GM19025 (cell line): Measurements from ENCODE around the gene FAM78A.

Experiments
- ATAC-seq: cut with Tn5 transposase; IDR thresholded peaks from one replicate; pipeline ENCODE4 v1.9.1; 2021; ENCODE audit warnings: mild to moderate bottlenecking, low read depth, moderate library complexity; ENCODE audit not compliant: unreplicated experiment

The FAM78A gene

GRCh38 chr9:131303381-131304321 is 27.3 kb upstream of the FAM78A start:
- ATAC-seq: no peak

- no peak for ATAC-seq
These were observed 26.1 kb upstream of the FAM78A start for GRCh38 chr9:131302244-131303075.

- no peak for ATAC-seq
These were observed 24.1 kb upstream of the FAM78A start for GRCh38 chr9:131300444-131300843.

GRCh38 chr9:131299961-131300347 is 23.6 kb upstream of the FAM78A start:
- no peak for ATAC-seq

- no peak for ATAC-seq
These were observed 23.1 kb upstream of the FAM78A start for GRCh38 chr9:131299346-131299960.

GRCh38 chr9:131298816-131299215 is 22.5 kb upstream of the FAM78A start:
- ATAC-seq: no peak

GRCh38 chr9:131298341-131298740 is 22.0 kb upstream of the FAM78A start:
- no peak for ATAC-seq

GRCh38 chr9:131297903-131298302 is 21.6 kb upstream of the FAM78A start:
- no peak for ATAC-seq

- ATAC-seq: no peak
These were observed 20.7 kb upstream of the FAM78A start for GRCh38 chr9:131296906-131297500.

- ATAC-seq: no peak
These were observed 20.1 kb upstream of the FAM78A start for GRCh38 chr9:131296460-131296859.

GRCh38 chr9:131292937-131293336 is 16.6 kb upstream of the FAM78A start:
- no peak for ATAC-seq

- ATAC-seq: no peak
These were observed 15.5 kb upstream of the FAM78A start for GRCh38 chr9:131291795-131292315.

GRCh38 chr9:131290767-131291370 is 14.6 kb upstream of the FAM78A start:
- no peak for ATAC-seq

GRCh38 chr9:131290036-131290766 is 13.9 kb upstream of the FAM78A start:
- ATAC-seq: no peak

- no peak for ATAC-seq
These were observed 13.2 kb upstream of the FAM78A start, which contains the start of gene PLPP7 for GRCh38 chr9:131289301-131290035. PLPP7 (plus strand) TSS chr9:131289723; CDS start chr9:131289998, 275 bp downstream.

- ATAC-seq: no peak
These were observed 11.9 kb upstream of the FAM78A start for GRCh38 chr9:131288217-131288616.

- no peak for ATAC-seq
These were observed 11.0 kb upstream of the FAM78A start for GRCh38 chr9:131287359-131287758.

- ATAC-seq: no peak
These were observed 8.5 kb upstream of the FAM78A start for GRCh38 chr9:131284856-131285255.
